ENCODE measurements around the gene CLNK.

Gene CLNK

GRCh38 chr4:10456260-10456594 is 228.3 kb downstream of the CLNK start:
- H4K8ac ChIP-seq (ENCODE audit: low read depth, low read length), result no peak overlapping the region
- H3K23ac ChIP-seq (ENCODE audit: low read length), result peak overlapping the region; percentile 48
- no peak overlapping the region for H3K4ac ChIP-seq (ENCODE audit: low read depth, low read length)
- H4K5ac ChIP-seq (ENCODE audit: low read length), result no peak overlapping the region
- DNase-seq, result no peak
- peak overlapping the region; percentile 91 for H3K4me2 ChIP-seq (ENCODE audit: low read length)
- H3K56ac ChIP-seq (ENCODE audit: low read length), result peak overlapping the region; percentile 94
- peaks cover 7% of the 10 kb centered on the region for H3K36me3 ChIP-seq (ENCODE audit: control insufficient read depth, insufficient read depth, low read length)
- peak overlapping the region; percentile 87 for H3K9ac ChIP-seq (ENCODE audit: low read length)
- peaks cover 8% of the 10 kb centered on the region for H3K79me1 ChIP-seq (ENCODE audit: low read length)
- H3K18ac ChIP-seq (ENCODE audit: low read length), result no peak overlapping the region
- peak overlapping the region; percentile 66 for H3K4me3 ChIP-seq (ENCODE audit: low read length)
- H2AK5ac ChIP-seq (ENCODE audit: low read length), result no peak overlapping the region
- peaks cover 27% of the 10 kb centered on the region for H3K27me3 ChIP-seq (ENCODE audit: insufficient read depth, low read length, poor library complexity)
- H3K4me1 ChIP-seq (ENCODE audit: control insufficient read depth, low read depth, low read length), result peaks cover 6% of the 10 kb centered on the region
- no peak overlapping the region for H3K27ac ChIP-seq (ENCODE audit: low read depth, low read length)
- no peak overlapping the region for H2BK120ac ChIP-seq (ENCODE audit: low read depth, low read length)
- WGBS (ENCODE audit: extremely low coverage, insufficient coverage, low lambda C conversion rate), result no CpG with 5 or more reads among the region's 11 CpGs
- no peaks in the 10 kb centered on the region for H3K79me2 ChIP-seq (ENCODE audit: control insufficient read depth, insufficient read depth, low read length)
- H2BK15ac ChIP-seq (replicated peaks; ENCODE audit: low read depth), result no peak overlapping the region
- peak overlapping the region; percentile 26 for H2BK5ac ChIP-seq (ENCODE audit: low read length)

DNA sequence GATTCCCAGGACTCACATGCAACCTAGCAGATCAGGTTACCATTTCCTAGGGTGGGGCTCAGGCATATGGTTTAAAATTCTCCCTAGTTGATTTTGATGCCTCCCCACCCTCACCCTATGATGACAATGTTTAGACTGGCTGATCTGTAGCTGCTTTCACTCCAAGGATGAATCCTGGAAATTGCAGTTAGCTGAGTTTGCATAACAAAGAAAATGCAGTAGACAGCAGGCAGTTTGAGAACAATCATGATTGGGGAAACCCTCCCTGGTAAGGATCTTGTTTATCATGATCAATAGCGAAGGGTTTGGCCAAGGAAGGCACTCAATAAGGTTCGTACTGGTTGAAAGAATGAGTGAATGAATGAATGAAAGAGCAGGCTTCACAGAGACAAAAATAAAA is 229.4 kb downstream of the CLNK start:
- Histone ChIP-seq H2BK120ac (ENCODE audit: low read depth, low read length) (no peak overlapping the region), H3K4me2 (ENCODE audit: low read length) (no peak overlapping the region), H4K8ac (ENCODE audit: low read depth, low read length) (no peak overlapping the region), H2BK5ac (ENCODE audit: low read length) (no peak overlapping the region), H3K18ac (ENCODE audit: low read length) (no peak overlapping the region), H3K9ac (ENCODE audit: low read length) (no peak overlapping the region), H3K79me1 (ENCODE audit: low read length) (peaks cover 8% of the 10 kb centered on the region), H3K4me3 (ENCODE audit: low read length) (no peak overlapping the region), H3K79me2 (ENCODE audit: control insufficient read depth, insufficient read depth, low read length) (no peaks in the 10 kb centered on the region), H3K4me1 (ENCODE audit: control insufficient read depth, low read depth, low read length) (peaks cover 6% of the 10 kb centered on the region), H4K5ac (ENCODE audit: low read length) (no peak overlapping the region), H2AK5ac (ENCODE audit: low read length) (no peak overlapping the region), H2BK15ac (replicated peaks; ENCODE audit: low read depth) (no peak overlapping the region), H3K23ac (ENCODE audit: low read length) (no peak overlapping the region), H3K36me3 (ENCODE audit: control insufficient read depth, insufficient read depth, low read length) (peaks cover 9% of the 10 kb centered on the region), H3K56ac (ENCODE audit: low read length) (no peak overlapping the region), H3K4ac (ENCODE audit: low read depth, low read length) (no peak overlapping the region), H3K27ac (ENCODE audit: low read depth, low read length) (no peak overlapping the region), H3K27me3 (ENCODE audit: insufficient read depth, low read length, poor library complexity) (peaks cover 20% of the 10 kb centered on the region)
- no peak for DNase-seq
- no CpG with 5 or more reads among the region's 2 CpGs for WGBS (ENCODE audit: extremely low coverage, insufficient coverage, low lambda C conversion rate)

- Histone ChIP-seq H3K4ac (ENCODE audit: low read depth, low read length) (no peak overlapping the region), H3K4me3 (ENCODE audit: low read length) (no peak overlapping the region), H3K36me3 (ENCODE audit: control insufficient read depth, insufficient read depth, low read length) (peaks cover 9% of the 10 kb centered on the region), H2AK5ac (ENCODE audit: low read length) (no peak overlapping the region), H3K9ac (ENCODE audit: low read length) (no peak overlapping the region), H3K23ac (ENCODE audit: low read length) (no peak overlapping the region), H3K79me1 (ENCODE audit: low read length) (peaks cover 8% of the 10 kb centered on the region), H3K79me2 (ENCODE audit: control insufficient read depth, insufficient read depth, low read length) (no peaks in the 10 kb centered on the region), H4K8ac (ENCODE audit: low read depth, low read length) (no peak overlapping the region), H3K27me3 (ENCODE audit: insufficient read depth, low read length, poor library complexity) (peaks cover 19% of the 10 kb centered on the region), H3K18ac (ENCODE audit: low read length) (no peak overlapping the region), H4K5ac (ENCODE audit: low read length) (no peak overlapping the region), H2BK120ac (ENCODE audit: low read depth, low read length) (no peak overlapping the region), H3K27ac (ENCODE audit: low read depth, low read length) (no peak overlapping the region), H2BK15ac (replicated peaks; ENCODE audit: low read depth) (no peak overlapping the region), H3K56ac (ENCODE audit: low read length) (no peak overlapping the region), H2BK5ac (ENCODE audit: low read length) (no peak overlapping the region), H3K4me2 (ENCODE audit: low read length) (no peak overlapping the region), H3K4me1 (ENCODE audit: control insufficient read depth, low read depth, low read length) (peaks cover 6% of the 10 kb centered on the region)
- peak; percentile 31 for DNase-seq
- WGBS (ENCODE audit: extremely low coverage, insufficient coverage, low lambda C conversion rate), result no CpG with 5 or more reads among the region's 6 CpGs
These were observed 229.8 kb downstream of the CLNK start for GRCh38 chr4:10454726-10455125.

DNA sequence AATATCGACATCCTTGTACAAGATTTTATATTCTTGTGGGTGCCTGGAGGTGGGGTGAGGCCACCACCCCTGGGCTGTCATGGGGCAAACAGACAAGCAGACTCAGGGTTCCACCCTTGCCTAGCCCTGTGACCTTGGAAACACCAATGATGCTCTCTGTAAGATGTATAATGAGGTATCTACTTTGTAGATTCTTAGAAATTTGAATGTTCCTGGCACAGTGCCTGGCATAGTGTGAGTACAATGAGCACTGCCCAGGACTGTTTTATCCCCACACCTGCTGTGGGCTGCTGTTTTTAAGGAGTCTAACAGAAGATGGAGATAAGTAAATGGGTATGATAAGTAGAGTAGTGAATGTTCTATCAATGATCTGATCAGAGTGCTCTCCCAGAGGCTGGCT is 230.4 kb downstream of the CLNK start:
- Histone ChIP-seq H2BK5ac (ENCODE audit: low read length) (no peak overlapping the region), H4K8ac (ENCODE audit: low read depth, low read length) (no peak overlapping the region), H3K79me2 (ENCODE audit: control insufficient read depth, insufficient read depth, low read length) (no peaks in the 10 kb centered on the region), H3K4me2 (ENCODE audit: low read length) (no peak overlapping the region), H3K9ac (ENCODE audit: low read length) (no peak overlapping the region), H2AK5ac (ENCODE audit: low read length) (no peak overlapping the region), H2BK120ac (ENCODE audit: low read depth, low read length) (no peak overlapping the region), H3K4me3 (ENCODE audit: low read length) (no peak overlapping the region), H3K4ac (ENCODE audit: low read depth, low read length) (no peak overlapping the region), H3K18ac (ENCODE audit: low read length) (no peak overlapping the region), H3K27ac (ENCODE audit: low read depth, low read length) (no peak overlapping the region), H3K4me1 (ENCODE audit: control insufficient read depth, low read depth, low read length) (peaks cover 6% of the 10 kb centered on the region), H4K5ac (ENCODE audit: low read length) (no peak overlapping the region), H3K79me1 (ENCODE audit: low read length) (peaks cover 8% of the 10 kb centered on the region), H2BK15ac (replicated peaks; ENCODE audit: low read depth) (no peak overlapping the region), H3K56ac (ENCODE audit: low read length) (no peak overlapping the region), H3K27me3 (ENCODE audit: insufficient read depth, low read length, poor library complexity) (peaks cover 13% of the 10 kb centered on the region), H3K23ac (ENCODE audit: low read length) (no peak overlapping the region), H3K36me3 (ENCODE audit: control insufficient read depth, insufficient read depth, low read length) (peaks cover 9% of the 10 kb centered on the region)
- no peak for DNase-seq
- WGBS (ENCODE audit: extremely low coverage, insufficient coverage, low lambda C conversion rate), result no CpG with 5 or more reads among the region's 1 CpG

DNA sequence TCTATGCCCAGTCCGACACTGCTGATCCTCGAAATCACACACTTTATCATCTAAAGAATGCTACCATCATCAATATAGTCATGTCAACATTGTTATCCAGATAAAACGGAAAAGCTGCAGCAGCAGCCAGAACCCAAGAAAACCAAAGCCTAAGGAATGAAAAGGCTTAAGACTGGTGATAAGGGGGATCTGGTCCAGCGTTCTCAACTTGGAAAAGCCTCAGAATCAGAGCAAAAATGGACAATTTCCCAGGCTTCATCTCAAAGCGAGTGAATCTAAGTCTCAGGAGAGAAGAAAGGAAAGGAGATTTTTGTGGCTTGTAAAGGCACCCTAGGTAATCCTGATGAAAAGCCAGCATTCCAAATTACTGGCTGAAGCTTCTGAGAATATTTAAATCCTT is 235.6 kb downstream of the CLNK start:
- Histone ChIP-seq H3K18ac (ENCODE audit: low read length) (no peak overlapping the region), H2AK5ac (ENCODE audit: low read length) (no peak overlapping the region), H3K9ac (ENCODE audit: low read length) (no peak overlapping the region), H3K4me3 (ENCODE audit: low read length) (no peak overlapping the region), H3K56ac (ENCODE audit: low read length) (no peak overlapping the region), H3K4me2 (ENCODE audit: low read length) (no peak overlapping the region), H2BK5ac (ENCODE audit: low read length) (no peak overlapping the region), H3K4me1 (ENCODE audit: control insufficient read depth, low read depth, low read length) (no peaks in the 10 kb centered on the region), H3K79me2 (ENCODE audit: control insufficient read depth, insufficient read depth, low read length) (no peaks in the 10 kb centered on the region), H3K23ac (ENCODE audit: low read length) (no peak overlapping the region), H3K4ac (ENCODE audit: low read depth, low read length) (no peak overlapping the region), H3K36me3 (ENCODE audit: control insufficient read depth, insufficient read depth, low read length) (peaks cover 14% of the 10 kb centered on the region), H4K5ac (ENCODE audit: low read length) (no peak overlapping the region), H3K27me3 (ENCODE audit: insufficient read depth, low read length, poor library complexity) (no peaks in the 10 kb centered on the region), H2BK120ac (ENCODE audit: low read depth, low read length) (no peak overlapping the region), H4K8ac (ENCODE audit: low read depth, low read length) (no peak overlapping the region), H3K27ac (ENCODE audit: low read depth, low read length) (no peak overlapping the region), H3K79me1 (ENCODE audit: low read length) (no peaks in the 10 kb centered on the region), H2BK15ac (replicated peaks; ENCODE audit: low read depth) (no peak overlapping the region)
- no peak for DNase-seq
- no CpG with 5 or more reads among the region's 5 CpGs for WGBS (ENCODE audit: extremely low coverage, insufficient coverage, low lambda C conversion rate)

DNA sequence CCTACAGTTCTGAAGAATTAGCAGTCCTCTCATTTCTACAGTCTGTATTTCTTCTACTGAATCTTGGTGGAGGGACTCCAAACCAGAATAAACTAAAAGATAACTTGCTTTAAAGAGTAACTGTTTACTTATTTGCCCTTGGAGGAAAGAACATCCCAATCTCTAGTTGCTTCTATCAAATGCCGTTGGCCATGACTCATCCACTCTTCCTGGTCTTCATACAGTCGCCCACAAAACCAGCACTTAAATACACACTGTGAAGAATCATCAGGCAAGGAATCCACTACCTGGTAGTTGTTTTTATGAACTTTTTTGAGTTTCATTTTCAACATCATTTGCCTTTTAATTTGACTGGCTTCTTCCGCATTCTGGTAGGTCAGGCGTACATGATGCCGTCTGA is 241.6 kb downstream of the CLNK start:
- no peak overlapping the region for H2BK5ac ChIP-seq (ENCODE audit: low read length)
- no peak overlapping the region for H2BK15ac ChIP-seq (replicated peaks; ENCODE audit: low read depth)
- no peak overlapping the region for H2BK120ac ChIP-seq (ENCODE audit: low read depth, low read length)
- peaks cover 2% of the 10 kb centered on the region for H3K4me1 ChIP-seq (ENCODE audit: control insufficient read depth, low read depth, low read length)
- no peak overlapping the region for H3K4ac ChIP-seq (ENCODE audit: low read depth, low read length)
- H3K36me3 ChIP-seq (ENCODE audit: control insufficient read depth, insufficient read depth, low read length), result peaks cover 8% of the 10 kb centered on the region
- H2AK5ac ChIP-seq (ENCODE audit: low read length), result no peak overlapping the region
- H3K4me2 ChIP-seq (ENCODE audit: low read length), result no peak overlapping the region
- H3K27me3 ChIP-seq (ENCODE audit: insufficient read depth, low read length, poor library complexity), result no peaks in the 10 kb centered on the region
- no peak overlapping the region for H3K23ac ChIP-seq (ENCODE audit: low read length)
- H3K27ac ChIP-seq (ENCODE audit: low read depth, low read length), result no peak overlapping the region
- H3K4me3 ChIP-seq (ENCODE audit: low read length), result no peak overlapping the region
- H3K18ac ChIP-seq (ENCODE audit: low read length), result no peak overlapping the region
- no peak overlapping the region for H4K5ac ChIP-seq (ENCODE audit: low read length)
- no peak overlapping the region for H3K9ac ChIP-seq (ENCODE audit: low read length)
- no CpG with 5 or more reads among the region's 5 CpGs for WGBS (ENCODE audit: extremely low coverage, insufficient coverage, low lambda C conversion rate)
- H4K8ac ChIP-seq (ENCODE audit: low read depth, low read length), result no peak overlapping the region
- H3K56ac ChIP-seq (ENCODE audit: low read length), result no peak overlapping the region
- no peak for DNase-seq
- no peaks in the 10 kb centered on the region for H3K79me2 ChIP-seq (ENCODE audit: control insufficient read depth, insufficient read depth, low read length)
- H3K79me1 ChIP-seq (ENCODE audit: low read length), result no peaks in the 10 kb centered on the region

Data from mesendoderm (in vitro differentiated cells).